DOHH2 (cell line): ENCODE measurements around the gene ENDOU.

Experiments
- H3F3A ChIP-seq: fragments of 200-600 bp; sonication (generic), shearing (Covaris generic); 2 replicates; pipeline ENCODE4 v1.6.0; 2016; ENCODE audit warnings: antibody characterized with exemption, mild to moderate bottlenecking; ENCODE audit not compliant: control insufficient read depth, insufficient read depth
- H3K27ac ChIP-seq: fragments of 200-600 bp; sonication (generic); 2 replicates; pipeline ENCODE4 v1.5.1; 2014; ENCODE audit warnings: low read depth, mild to moderate bottlenecking, low read length, moderate library complexity
- H3K27me3 ChIP-seq: fragments of 200-600 bp; sonication (generic); 2 replicates; pipeline ENCODE4 v1.6.1; 2014; ENCODE audit warnings: mild to moderate bottlenecking, low read length, mixed read lengths; ENCODE audit not compliant: control insufficient read depth
- H3K36me3 ChIP-seq: fragments of 200-600 bp; sonication (generic); 2 replicates; pipeline ENCODE4 v1.6.1; 2014; ENCODE audit warnings: mild to moderate bottlenecking, low read length, moderate library complexity, mixed read lengths; ENCODE audit not compliant: control insufficient read depth
- H3K4me1 ChIP-seq: fragments of 200-600 bp; sonication (generic); 2 replicates; pipeline ENCODE4 v1.6.1; 2014; ENCODE audit warnings: mild to moderate bottlenecking, low read length, mixed read lengths; ENCODE audit not compliant: control insufficient read depth
- H3K4me2 ChIP-seq: fragments of 200-600 bp; sonication (generic); 2 replicates; pipeline ENCODE4 v1.6.0; 2014; ENCODE audit warnings: mild to moderate bottlenecking, low read length, moderate library complexity
- H3K4me3 ChIP-seq: fragments of 200-600 bp; sonication (generic); 2 replicates; pipeline ENCODE4 v1.5.1; 2014; ENCODE audit warnings: mild to moderate bottlenecking, low read length, mixed read lengths
- H3K79me2 ChIP-seq: fragments of 200-600 bp; sonication (generic); 2 replicates; pipeline ENCODE4 v1.6.1; 2014; ENCODE audit warnings: mild to moderate bottlenecking, low read length, mixed read lengths; ENCODE audit not compliant: control insufficient read depth
- H3K9me2 ChIP-seq: fragments of 200-600 bp; sonication (generic); replicated peaks from 2 replicates; pipeline ENCODE4 v1.6.1; 2014; ENCODE audit warnings: mild to moderate bottlenecking, low read length, mixed read lengths; ENCODE audit not compliant: control insufficient read depth
- H3K9me3 ChIP-seq: fragments of 200-600 bp; sonication (generic); 2 replicates; pipeline ENCODE4 v1.6.1; 2014; ENCODE audit warnings: antibody characterized with exemption, low read length, mixed read lengths; ENCODE audit not compliant: control insufficient read depth, insufficient read depth
- H4K20me1 ChIP-seq: fragments of 200-600 bp; sonication (generic); 2 replicates; pipeline ENCODE4 v1.6.0; 2014; ENCODE audit warnings: low read depth, mild to moderate bottlenecking, antibody characterized with exemption, low read length, moderate library complexity; ENCODE audit not compliant: control insufficient read depth, insufficient read depth
- EZH2phosphoT487 ChIP-seq: fragments of 200-600 bp; sonication (generic); IDR thresholded peaks from 2 replicates; pipeline ENCODE4 v1.6.1; 2017; ENCODE audit warnings: borderline replicate concordance, mild to moderate bottlenecking, antibody characterized with exemption, low read length, moderate library complexity, mixed read lengths
- TF ChIP-seq, protein P1 (sequence below): fragments of 200-600 bp; sonication (generic); IDR thresholded peaks from one replicate; pipeline ENCODE4 v1.5.1; 2014; ENCODE audit warnings: antibody characterized with exemption, mild to moderate bottlenecking, low read depth, low read length; ENCODE audit not compliant: poor library complexity, severe bottlenecking

Gene ENDOU

DNA sequence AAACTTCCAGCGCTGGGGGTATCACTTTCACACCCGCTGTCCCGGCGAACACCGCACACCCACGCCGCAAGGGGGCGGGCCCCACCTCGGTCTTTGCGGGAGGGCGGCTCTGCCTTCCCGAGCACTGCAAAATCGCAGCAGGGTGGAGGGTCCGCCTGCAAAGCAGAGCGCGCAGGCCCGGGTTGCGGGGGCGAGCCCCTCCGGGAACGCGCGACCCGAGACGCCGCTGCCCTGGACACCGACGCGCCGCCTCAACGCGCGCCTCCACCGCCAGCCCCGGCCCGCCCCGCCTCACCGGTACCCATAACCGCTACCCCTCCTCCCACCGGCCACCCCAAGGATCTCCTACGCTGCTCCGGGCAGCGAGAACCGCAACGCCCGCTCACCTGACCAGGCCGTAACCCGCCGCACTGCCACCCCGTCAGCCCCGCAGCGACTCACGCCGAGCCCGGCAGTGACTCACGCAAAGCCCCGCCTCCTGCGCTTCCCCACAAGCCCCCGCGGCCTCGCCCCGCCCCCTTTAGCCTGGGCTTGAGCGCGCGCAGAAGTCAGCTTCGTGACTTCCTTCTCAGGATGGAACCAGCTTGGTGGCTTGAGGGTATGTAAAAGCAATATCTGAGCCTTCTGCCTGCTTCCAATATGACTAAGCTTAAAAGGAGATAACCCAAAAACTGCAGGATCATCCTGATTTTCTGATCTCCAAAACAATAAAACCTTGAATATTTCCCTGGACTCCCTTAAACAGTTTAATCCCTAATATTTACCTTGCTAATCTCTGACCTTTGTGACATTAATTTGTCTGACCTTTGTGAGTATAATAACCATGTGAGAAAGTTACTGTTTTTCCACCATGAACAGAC lies 19.5 kb downstream of the ENDOU start, which contains the start of gene RPAP3:
RPAP3 (minus strand) TSS at position 465 of the 860 bp plus-strand sequence. CDS start 3,190 bp downstream, outside the sequence.
- Histone ChIP-seq H3K27me3 (no peaks in the 10 kb centered on the region), H3K9me3 (no peaks in the 10 kb centered on the region), H3K4me3 (peak within 1 kb of the TSS; percentile 78), H4K20me1 (0 out of 2 replicates have a peak, but pooled peaks cover 3% of the 10 kb centered on the region), H3K27ac (peak within 1 kb of the TSS; percentile 85), H3K9me2 (no peaks in the 10 kb centered on the region), H3K36me3 (peaks cover 30% of the 10 kb centered on the region), H3K79me2 (peaks cover 90% of the 10 kb centered on the region), H3F3A (peaks cover 31% of the 10 kb centered on the region), H3K4me2 (peak within 1 kb of the TSS; percentile 85), H3K4me1 (peaks cover 57% of the 10 kb centered on the region)
- no peak for TF ChIP-seq EZH2phosphoT487
- TF ChIP-seq, protein P1, sequence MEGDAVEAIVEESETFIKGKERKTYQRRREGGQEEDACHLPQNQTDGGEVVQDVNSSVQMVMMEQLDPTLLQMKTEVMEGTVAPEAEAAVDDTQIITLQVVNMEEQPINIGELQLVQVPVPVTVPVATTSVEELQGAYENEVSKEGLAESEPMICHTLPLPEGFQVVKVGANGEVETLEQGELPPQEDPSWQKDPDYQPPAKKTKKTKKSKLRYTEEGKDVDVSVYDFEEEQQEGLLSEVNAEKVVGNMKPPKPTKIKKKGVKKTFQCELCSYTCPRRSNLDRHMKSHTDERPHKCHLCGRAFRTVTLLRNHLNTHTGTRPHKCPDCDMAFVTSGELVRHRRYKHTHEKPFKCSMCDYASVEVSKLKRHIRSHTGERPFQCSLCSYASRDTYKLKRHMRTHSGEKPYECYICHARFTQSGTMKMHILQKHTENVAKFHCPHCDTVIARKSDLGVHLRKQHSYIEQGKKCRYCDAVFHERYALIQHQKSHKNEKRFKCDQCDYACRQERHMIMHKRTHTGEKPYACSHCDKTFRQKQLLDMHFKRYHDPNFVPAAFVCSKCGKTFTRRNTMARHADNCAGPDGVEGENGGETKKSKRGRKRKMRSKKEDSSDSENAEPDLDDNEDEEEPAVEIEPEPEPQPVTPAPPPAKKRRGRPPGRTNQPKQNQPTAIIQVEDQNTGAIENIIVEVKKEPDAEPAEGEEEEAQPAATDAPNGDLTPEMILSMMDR: peak; percentile 78

DNA sequence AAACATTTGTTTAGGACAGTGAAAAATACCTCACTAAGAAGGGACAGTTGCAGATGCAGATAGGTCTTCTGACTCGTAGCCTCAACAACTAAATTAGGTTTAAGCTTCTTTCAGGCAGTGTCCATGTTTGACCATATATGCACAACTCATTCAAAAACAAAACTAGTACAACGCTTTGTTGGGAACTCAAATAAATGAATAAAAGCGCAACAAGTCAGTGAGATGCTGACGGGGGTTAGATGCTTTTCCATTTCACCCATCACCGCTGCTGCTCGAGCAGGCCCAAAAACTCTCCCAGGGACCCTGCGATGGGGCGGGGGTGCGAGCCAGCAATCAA lies 20.1 kb downstream of the ENDOU start:
- peak overlapping the region; percentile 85 for H3K27ac ChIP-seq
- H3K4me3 ChIP-seq: peak overlapping the region; percentile 78
- 0 out of 2 replicates have a peak, but pooled peaks cover 3% of the 10 kb centered on the region for H4K20me1 ChIP-seq
- peaks cover 34% of the 10 kb centered on the region for H3K36me3 ChIP-seq
- H3K79me2 ChIP-seq: peaks cover 94% of the 10 kb centered on the region
- peak overlapping the region; percentile 85 for H3K4me2 ChIP-seq
- no peaks in the 10 kb centered on the region for H3K9me2 ChIP-seq
- H3F3A ChIP-seq: peaks cover 36% of the 10 kb centered on the region
- peaks cover 56% of the 10 kb centered on the region for H3K4me1 ChIP-seq
- no peaks in the 10 kb centered on the region for H3K9me3 ChIP-seq
- no peaks in the 10 kb centered on the region for H3K27me3 ChIP-seq
- TF ChIP-seq, protein P1: no peak
- no peak for TF ChIP-seq EZH2phosphoT487

DNA sequence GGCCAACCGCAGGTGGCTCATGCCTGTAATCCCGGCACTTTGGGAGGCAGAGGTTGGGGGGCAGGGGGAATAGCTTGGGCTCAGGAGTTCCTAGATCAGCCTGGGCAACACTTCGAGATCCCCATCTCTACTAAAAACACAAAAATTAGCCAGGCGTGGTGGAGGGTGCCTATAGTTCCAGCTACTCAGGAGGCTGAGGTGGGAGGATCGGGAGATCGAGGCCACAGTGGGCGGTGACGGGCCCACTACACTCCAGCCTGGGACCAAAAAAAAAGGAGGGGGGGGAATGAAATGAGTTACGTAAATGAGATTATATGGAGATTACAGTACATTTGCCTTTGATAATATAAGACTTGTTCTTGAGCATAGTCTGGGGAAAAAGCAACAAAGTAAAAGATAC lies 20.6 kb downstream of the ENDOU start:
- Histone ChIP-seq H3K36me3 (peaks cover 36% of the 10 kb centered on the region), H3K27ac (no peak overlapping the region), H3K27me3 (no peaks in the 10 kb centered on the region), H3K4me1 (peaks cover 51% of the 10 kb centered on the region), H3K9me2 (no peaks in the 10 kb centered on the region), H3K4me3 (peak overlapping the region; percentile 78), H4K20me1 (0 out of 2 replicates have a peak, but pooled peaks cover 3% of the 10 kb centered on the region), H3K79me2 (peaks cover 96% of the 10 kb centered on the region), H3K9me3 (no peaks in the 10 kb centered on the region), H3F3A (peaks cover 39% of the 10 kb centered on the region), H3K4me2 (peak overlapping the region; percentile 85)
- TF ChIP-seq, protein P1: no peak
- no peak for TF ChIP-seq EZH2phosphoT487
